Lung (tissue), 12 donors: ENCODE measurements around the gene PDLIM4. TPM values are rescaled to one million over a fixed set of nuclear protein-coding genes. Genes with fewer than 3 reads are reported as not detected.
A peak's percentile ranks its signal among the peaks of the same experiment; 100 is the strongest.

Source experiments
- ATAC-seq: fragments of 200-7000 bp; cut with Tn5 transposase; one replicate; pipeline ENCODE4 v1.9.1; 2020; ENCODE audit warnings: moderate number of reproducible peaks; ENCODE audit not compliant: insufficient read depth, low FRiP score
- DNase-seq, 3 donors: peaks; one replicate each; pipeline ENCODE4 v3.0.0-alpha.2; 2013 to 2017
- H3K27ac ChIP-seq, 2 donors: one replicate each; pipeline ENCODE4 v1.5.1; 2013; ENCODE audit warnings: mild to moderate bottlenecking in 2 of 2, moderate library complexity in 2 of 2, control low read depth in 1 of 2, inconsistent platforms in 1 of 2, low read depth in 1 of 2, low read length in 1 of 2
- H3K27me3 ChIP-seq, 3 donors: one replicate each; pipeline ENCODE4 v1.5.1; 2013; ENCODE audit warnings: low read length in 2 of 3; ENCODE audit not compliant: control insufficient read depth in 3 of 3, insufficient read depth in 3 of 3
- H3K36me3 ChIP-seq, 4 donors: one replicate each; pipeline ENCODE4 v1.5.1; 2013; ENCODE audit warnings: low read length in 4 of 4, mild to moderate bottlenecking in 1 of 4, moderate library complexity in 1 of 4; ENCODE audit not compliant: control insufficient read depth in 4 of 4, insufficient read depth in 4 of 4
- H3K4me1 ChIP-seq, 5 donors: one replicate each; pipeline ENCODE4 v1.5.1; 2013; ENCODE audit warnings: low read length in 5 of 5, mild to moderate bottlenecking in 2 of 5, moderate library complexity in 1 of 5; ENCODE audit not compliant: control insufficient read depth in 5 of 5, insufficient read depth in 5 of 5
- H3K4me3 ChIP-seq: one replicate; pipeline ENCODE4 v1.5.1; 2013; ENCODE audit warnings: mild to moderate bottlenecking, control low read depth, moderate library complexity
- H3K9ac ChIP-seq, 2 donors: one replicate each; pipeline ENCODE4 v1.5.1; 2013; ENCODE audit warnings: low read length in 2 of 2, control low read depth in 1 of 2; ENCODE audit not compliant: insufficient read depth in 1 of 2
- H3K9me3 ChIP-seq, 4 donors: one replicate each; pipeline ENCODE4 v1.5.1; 2013; ENCODE audit warnings: low read length in 3 of 4, mild to moderate bottlenecking in 1 of 4, moderate library complexity in 1 of 4; ENCODE audit not compliant: control insufficient read depth in 4 of 4, insufficient read depth in 3 of 4
- WGBS, 2 donors: extraction: QIAGEN DNeasy Blood & Tissue Kit; methylation state at CpG; one replicate each; pipeline ENCODE4 v1.1.7; 2013; 5-methylcytosine and 5-hydroxymethylcytosine counted together
- polyA plus RNA-seq, 2 donors: library from polyadenylated mRNA; stranded (reverse); fragments of 200-250 nt; gene quantifications; one replicate each; pipeline ENCODE4 v1.2.1, GENCODE V29; 2013
- total RNA-seq, 2 donors: library from RNA; depleted of rRNA in 1 of 2; stranded (reverse); fragments of >200 nt in 1 of 2; gene quantifications; one replicate each; pipeline ENCODE4 v1.2.1, GENCODE V29; 2014 to 2021
- TF ChIP-seq, protein P1 (sequence below): IDR thresholded peaks from 2 replicates; pipeline ENCODE4 v1.5.1; 2012; ENCODE audit warnings: mild to moderate bottlenecking; ENCODE audit errors: control extremely low read depth, extremely low read depth
- donor health status: control.
- donor health status: control.
- donor health status: Bipolar disorder and iron deficiency.
- donor health status: healthy.
- donor health status: DM: yes; HTN: yes; CAD: no.

The PDLIM4 gene
- total and polyA plus RNA-seq, 4 donors, result 7.3 to 13.8 (median 9.6) TPM

DNA sequence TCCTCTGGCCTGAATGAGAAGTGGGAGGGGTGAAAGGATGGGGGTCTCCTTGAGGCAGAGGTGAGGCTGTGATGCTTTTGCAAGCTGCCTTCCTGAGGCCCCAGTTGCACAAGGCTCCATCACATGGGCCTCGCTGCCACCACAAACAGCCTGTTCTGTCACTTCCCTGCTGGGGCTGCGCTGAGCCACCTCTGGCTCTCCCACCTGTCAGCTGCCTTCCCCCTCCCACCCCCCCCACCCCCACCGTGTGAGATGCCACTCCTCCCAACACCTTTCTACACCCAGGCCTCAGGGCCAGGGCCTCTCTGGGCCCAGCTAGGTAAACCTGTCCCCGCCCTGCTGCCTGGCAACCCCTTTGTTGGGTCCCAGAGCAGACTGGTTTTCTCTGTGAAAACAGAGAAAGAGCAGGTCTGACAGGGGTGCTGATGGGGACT, 4.5 kb upstream of the PDLIM4 start:
- ATAC-seq, result no peak

DNA sequence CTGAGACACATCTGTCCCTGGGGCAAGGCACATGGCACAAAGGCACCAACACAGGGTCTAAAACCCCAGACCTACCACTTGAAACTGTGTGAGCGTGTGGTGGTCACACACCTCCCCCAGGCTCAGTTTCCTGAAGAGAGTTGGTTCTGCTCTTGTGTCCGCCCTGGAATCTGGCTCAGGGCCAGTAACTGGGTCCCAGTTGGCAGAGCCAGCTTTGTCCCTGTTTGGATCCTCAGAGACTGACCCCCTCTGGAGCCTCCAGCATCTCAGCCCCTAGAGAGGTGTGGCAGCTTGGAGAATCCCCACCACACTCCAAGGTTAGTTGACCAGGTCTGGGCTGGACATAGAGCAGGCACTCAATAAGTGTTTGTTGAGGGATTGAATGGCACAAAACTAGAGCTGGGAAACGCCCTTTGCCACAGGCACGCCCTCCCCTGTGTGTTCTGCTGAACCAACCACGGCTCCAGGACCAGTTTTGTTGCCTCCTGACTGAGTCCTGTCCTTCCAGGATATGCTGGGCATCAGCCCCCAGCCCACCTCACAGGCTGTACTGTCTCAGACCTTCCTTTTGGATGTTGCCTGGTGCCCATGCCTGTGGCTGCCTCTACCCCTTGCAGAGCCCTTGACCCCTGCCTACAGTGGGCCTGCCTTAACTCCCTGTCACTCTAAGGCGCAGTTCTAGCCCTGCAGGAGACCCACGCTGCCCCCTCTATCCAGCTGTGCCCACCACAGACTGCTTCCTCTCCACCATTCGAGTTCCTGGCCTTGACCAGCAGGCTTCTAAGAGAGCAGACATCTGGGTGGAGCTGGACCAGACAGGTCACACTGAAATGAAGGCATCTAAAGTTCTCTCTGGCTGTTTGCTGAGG, 3.8 kb upstream of the PDLIM4 start:
- DNase-seq, result peak in 2 of 3 donors; percentile 10 to 17
- WGBS, 2 donors, result 78 to 86% methylated on average over 8 of the region's 8 CpGs
- Histone ChIP-seq H3K27ac (no peak overlapping the region), H3K36me3 (no peaks in the 10 kb centered on the region), H3K4me3 (no peak overlapping the region), H3K4me1 (peaks cover 0 to 14% (median 9%) of the 10 kb centered on the region in 5 donors), H3K27me3 (peaks cover 0 to 2% (median 0%) of the 10 kb centered on the region in 3 donors), H3K9ac (no peak overlapping the region), H3K9me3 (no peaks in the 10 kb centered on the region)
- ATAC-seq, result no peak
- TF ChIP-seq, protein P1, sequence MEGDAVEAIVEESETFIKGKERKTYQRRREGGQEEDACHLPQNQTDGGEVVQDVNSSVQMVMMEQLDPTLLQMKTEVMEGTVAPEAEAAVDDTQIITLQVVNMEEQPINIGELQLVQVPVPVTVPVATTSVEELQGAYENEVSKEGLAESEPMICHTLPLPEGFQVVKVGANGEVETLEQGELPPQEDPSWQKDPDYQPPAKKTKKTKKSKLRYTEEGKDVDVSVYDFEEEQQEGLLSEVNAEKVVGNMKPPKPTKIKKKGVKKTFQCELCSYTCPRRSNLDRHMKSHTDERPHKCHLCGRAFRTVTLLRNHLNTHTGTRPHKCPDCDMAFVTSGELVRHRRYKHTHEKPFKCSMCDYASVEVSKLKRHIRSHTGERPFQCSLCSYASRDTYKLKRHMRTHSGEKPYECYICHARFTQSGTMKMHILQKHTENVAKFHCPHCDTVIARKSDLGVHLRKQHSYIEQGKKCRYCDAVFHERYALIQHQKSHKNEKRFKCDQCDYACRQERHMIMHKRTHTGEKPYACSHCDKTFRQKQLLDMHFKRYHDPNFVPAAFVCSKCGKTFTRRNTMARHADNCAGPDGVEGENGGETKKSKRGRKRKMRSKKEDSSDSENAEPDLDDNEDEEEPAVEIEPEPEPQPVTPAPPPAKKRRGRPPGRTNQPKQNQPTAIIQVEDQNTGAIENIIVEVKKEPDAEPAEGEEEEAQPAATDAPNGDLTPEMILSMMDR, result no peak

More for the DNA sequence above, 4.5 kb upstream of the PDLIM4 start:
- 48 to 66% methylated on average over 4 of the region's 4 CpGs for WGBS, 2 donors
- peak; percentile 58 to 76 (median 75) for DNase-seq
- H3K4me3 ChIP-seq, result no peak overlapping the region
- H3K4me1 ChIP-seq, result peaks cover 0 to 9% (median 8%) of the 10 kb centered on the region in 5 donors
- H3K9me3 ChIP-seq, result no peaks in the 10 kb centered on the region
- TF ChIP-seq, protein P1, result no peak
- no peaks in the 10 kb centered on the region for H3K36me3 ChIP-seq
- H3K27ac ChIP-seq, result no peak overlapping the region
- H3K9ac ChIP-seq, result peak overlapping the region in 1 of 2 donors; percentile 32
- peaks cover 0 to 2% (median 0%) of the 10 kb centered on the region in 3 donors for H3K27me3 ChIP-seq

DNA sequence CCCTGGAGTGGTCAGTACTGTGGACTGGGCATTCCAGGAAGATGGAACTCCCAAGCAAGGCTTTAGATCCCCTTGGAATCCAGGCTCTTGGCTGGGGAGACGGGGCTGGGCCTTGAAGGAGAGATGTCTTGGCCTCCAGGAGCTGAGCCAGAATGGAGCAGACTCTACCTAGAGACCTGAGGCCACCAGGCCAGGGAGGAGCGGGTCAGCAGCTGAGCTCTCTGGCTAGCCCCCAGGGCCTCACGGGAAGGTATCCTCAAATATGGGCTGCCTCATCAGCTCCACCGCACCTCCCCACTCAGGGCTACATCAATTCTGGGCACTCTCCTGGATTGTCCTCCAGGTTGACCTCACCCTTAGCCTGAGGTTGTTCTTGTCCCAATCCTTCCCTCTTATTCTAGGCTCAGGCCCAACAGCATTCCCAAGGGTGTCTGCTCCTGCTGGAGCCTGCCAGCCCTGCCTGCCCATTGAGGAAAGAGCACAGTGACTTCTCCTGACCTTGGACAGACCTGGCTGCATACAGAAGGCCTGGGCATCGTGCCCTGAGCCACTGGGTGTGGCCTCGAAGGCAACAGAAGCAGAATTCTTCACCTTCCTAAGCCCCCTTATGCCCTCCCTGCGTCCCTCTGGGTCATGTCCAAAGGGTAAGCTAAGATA, 3.0 kb upstream of the PDLIM4 start:
- DNase-seq, result peak in 1 of 3 donors; percentile 5

More for the DNA sequence above, 3.0 kb upstream of the PDLIM4 start:
- TF ChIP-seq, protein P1, result no peak
- no peak overlapping the region for H3K4me3 ChIP-seq
- ATAC-seq, result no peak
- H3K27me3 ChIP-seq, result peaks cover 0 to 2% (median 0%) of the 10 kb centered on the region in 3 donors
- no peak overlapping the region for H3K9ac ChIP-seq
- H3K36me3 ChIP-seq, result no peaks in the 10 kb centered on the region
- H3K9me3 ChIP-seq, result no peaks in the 10 kb centered on the region
- WGBS, 2 donors, result 61 to 64% methylated on average over 7 of the region's 7 CpGs
- H3K4me1 ChIP-seq, result peaks cover 0 to 22% (median 9%) of the 10 kb centered on the region in 5 donors
- no peak overlapping the region for H3K27ac ChIP-seq
